ENCODE measurements around the gene CLK4. TPM values are rescaled to one million over a fixed set of nuclear protein-coding genes. Genes with fewer than 3 reads are reported as not detected.

The CLK4 gene
- 10 to 100 TPM; 15.6 to 16.8 TPM for total RNA-seq

DNA sequence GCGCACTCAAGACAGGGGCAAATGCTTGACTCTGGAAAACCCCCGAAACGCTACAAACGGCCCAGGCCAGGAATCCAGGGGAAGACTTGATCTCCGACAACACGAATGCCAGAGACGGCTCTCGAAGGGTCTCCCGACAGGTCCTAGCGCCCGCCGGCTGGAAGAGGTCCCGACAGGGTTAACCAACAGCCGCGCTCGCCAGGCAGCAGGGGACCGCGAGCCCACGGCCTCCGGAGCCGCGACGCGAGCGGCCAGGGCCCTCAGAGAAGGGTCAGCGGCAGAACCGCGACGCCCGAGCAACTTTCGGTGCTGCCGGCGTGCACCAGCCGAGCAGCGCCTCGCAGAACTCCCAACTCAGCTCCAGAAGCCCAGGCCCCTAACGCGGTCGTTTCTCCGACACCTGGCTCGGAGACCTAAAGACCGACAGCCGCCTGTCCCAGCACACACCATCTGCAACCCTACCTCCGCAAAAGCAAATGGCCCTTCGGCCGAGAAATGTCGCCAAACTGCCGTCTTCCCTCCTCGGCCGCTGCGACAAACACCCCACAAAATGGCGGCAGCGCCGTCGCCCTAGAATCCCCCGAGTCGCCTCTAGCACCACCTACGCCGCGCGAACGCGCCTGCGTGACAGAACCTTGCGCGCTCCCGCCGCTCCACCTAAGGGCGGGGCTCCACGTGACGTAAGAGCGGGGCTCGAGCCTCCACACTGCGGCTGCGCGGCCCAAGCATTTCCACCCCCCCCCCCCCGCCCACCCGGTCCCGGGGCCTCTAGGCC, at the start of gene CLK4:
TSS of gene CLK4 (minus strand) at position 567 of the 775 bp plus-strand sequence. CDS start 3,634 bp downstream, outside the sequence.
- Mint-ChIP-seq H3K27ac (peak within 1 kb of the TSS; percentile 99), H3K9me3 (peaks cover 5% of the 10 kb centered on the region), H3K4me3 (peak within 1 kb of the TSS; percentile 87), H3K4me1 (peaks cover 30% of the 10 kb centered on the region), H3K27me3 (peaks cover 3% of the 10 kb centered on the region), H3K36me3 (peaks cover 18% of the 10 kb centered on the region)
- DNase-seq = peak; percentile 96

DNA sequence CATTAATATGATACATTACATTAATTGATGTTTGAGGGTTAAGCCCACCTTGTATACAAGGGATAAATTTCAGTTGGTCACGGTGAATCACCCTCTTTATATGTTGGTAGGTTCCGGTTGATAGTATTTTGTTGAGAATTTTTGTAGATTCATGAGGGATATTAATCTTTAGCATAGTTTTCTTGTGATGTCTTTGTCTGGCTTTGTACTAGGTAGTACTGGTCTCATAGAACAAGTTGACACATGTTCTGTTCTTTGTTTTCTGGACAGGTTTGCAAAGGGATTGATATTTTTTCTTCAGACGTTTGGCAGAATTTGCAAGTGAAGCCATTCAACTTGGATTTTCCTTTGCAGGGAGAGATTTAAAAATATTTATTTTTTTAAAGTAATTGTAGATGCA, 49.1 kb upstream of the CLK4 start:
- Mint-ChIP-seq H3K27me3 (peaks cover 10% of the 10 kb centered on the region), H3K4me1 (peaks cover 13% of the 10 kb centered on the region), H3K9me3 (peaks cover 1% of the 10 kb centered on the region), H3K36me3 (no peaks in the 10 kb centered on the region), H3K4me3 (no peak overlapping the region), H3K27ac (no peak overlapping the region)
- DNase-seq = no peak

DNA sequence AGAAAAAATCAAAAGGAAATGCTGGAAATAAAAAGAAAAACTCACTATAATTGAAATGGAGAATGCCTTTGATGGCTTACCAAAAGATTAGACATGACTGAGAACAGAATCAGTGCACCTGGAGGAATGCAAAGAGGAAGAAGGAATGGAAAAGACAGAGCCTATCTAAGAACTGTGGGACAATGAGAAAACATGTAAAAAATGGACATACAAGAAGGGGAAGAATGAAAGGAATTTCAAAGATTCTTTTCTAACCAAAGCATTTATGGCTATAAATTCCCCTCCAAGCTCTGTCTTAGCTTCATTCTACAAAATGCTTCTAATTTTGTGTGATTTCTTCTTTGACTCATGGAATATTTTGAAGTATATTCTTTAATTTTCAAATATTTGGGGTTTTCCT, 47.5 kb upstream of the CLK4 start:
- Mint-ChIP-seq H3K9me3 (peaks cover 1% of the 10 kb centered on the region), H3K27ac (no peak overlapping the region), H3K27me3 (peaks cover 4% of the 10 kb centered on the region), H3K36me3 (no peaks in the 10 kb centered on the region), H3K4me1 (peaks cover 13% of the 10 kb centered on the region), H3K4me3 (no peak overlapping the region)
- no peak for DNase-seq

DNA sequence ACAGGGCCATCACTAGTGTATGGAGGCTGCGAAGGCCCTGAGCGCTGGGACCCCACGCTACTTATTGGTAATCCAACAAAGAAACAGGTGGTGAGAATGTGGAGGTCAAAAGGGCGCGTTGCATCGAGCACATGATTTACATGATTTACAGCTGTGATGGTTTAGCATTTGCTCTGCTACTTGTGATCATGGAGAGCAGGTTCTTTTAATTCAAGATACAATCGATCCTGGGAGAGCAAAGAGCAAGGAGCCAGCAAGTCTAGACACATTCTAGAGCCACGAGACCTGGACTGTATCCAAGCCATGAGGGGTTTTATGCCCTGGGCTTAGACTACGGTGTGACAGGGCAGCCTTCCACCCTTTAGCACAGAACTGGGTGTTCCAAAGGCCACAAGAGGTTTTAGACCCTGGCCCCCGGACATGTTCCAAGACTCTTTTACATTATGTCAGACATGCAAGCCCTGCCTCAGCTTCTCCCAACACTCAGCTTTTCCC, 47.0 kb upstream of the CLK4 start:
- no peaks in the 10 kb centered on the region for H3K36me3 Mint-ChIP-seq
- no peak for DNase-seq
- peaks cover 13% of the 10 kb centered on the region for H3K4me1 Mint-ChIP-seq
- H3K27me3 Mint-ChIP-seq = peaks cover 5% of the 10 kb centered on the region
- H3K9me3 Mint-ChIP-seq = peaks cover 1% of the 10 kb centered on the region
- no peak overlapping the region for H3K27ac Mint-ChIP-seq
- H3K4me3 Mint-ChIP-seq = no peak overlapping the region

DNA sequence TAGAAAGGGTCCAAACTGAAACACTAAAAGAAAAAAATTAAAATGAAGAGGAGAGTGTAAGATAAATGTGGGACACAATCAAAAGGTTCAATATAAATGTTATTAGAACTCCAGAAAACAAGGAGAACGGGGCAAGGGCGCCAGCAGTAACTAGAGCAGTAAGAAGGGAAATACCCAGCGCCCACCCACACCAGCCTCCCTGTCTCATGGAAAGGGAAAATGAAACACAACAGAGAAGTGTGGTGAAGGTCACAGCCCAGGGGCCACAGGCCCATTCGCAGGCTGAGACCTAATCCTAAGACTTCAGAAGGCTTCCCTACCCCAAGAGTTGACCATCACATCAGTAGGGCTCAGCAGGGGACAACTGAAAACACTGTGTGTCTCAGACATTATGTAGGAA, 45.8 kb upstream of the CLK4 start:
- H3K27ac Mint-ChIP-seq = peak overlapping the region; percentile 78
- no peak overlapping the region for H3K4me3 Mint-ChIP-seq
- peak; percentile 33 for DNase-seq
- peaks cover 9% of the 10 kb centered on the region for H3K27me3 Mint-ChIP-seq
- H3K36me3 Mint-ChIP-seq = no peaks in the 10 kb centered on the region
- peaks cover 13% of the 10 kb centered on the region for H3K4me1 Mint-ChIP-seq
- peaks cover 1% of the 10 kb centered on the region for H3K9me3 Mint-ChIP-seq

DNA sequence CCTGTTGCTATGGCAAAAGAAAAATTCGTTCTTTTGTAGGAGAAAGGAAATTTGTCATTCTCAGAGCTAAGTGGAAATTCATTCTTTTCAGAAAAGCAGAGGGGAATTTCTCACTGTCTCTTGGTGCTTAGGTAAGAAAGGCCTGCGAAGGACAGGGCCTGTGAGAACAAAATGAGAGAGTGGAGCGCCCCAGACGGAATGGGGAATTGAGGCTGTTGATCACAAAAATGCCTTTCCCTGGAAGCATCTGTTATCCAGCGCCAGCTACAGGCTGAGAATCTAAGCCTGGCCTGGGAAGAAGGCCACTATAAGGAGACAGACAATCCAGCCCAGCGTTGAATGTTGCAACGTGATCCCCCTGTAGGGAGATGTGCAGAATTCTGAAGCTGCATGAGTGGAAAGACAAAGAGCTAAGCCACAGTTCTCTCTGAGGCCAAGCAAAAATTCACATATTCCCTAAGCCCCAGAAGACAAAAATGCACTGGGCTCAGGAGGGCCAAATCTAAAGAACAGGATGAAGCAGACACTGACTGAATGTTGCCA, 44.8 kb upstream of the CLK4 start:
- Mint-ChIP-seq H3K4me3 (no peak overlapping the region), H3K4me1 (peaks cover 13% of the 10 kb centered on the region), H3K27ac (no peak overlapping the region), H3K9me3 (peaks cover 1% of the 10 kb centered on the region), H3K36me3 (no peaks in the 10 kb centered on the region), H3K27me3 (peaks cover 9% of the 10 kb centered on the region)
- no peak for DNase-seq

DNA sequence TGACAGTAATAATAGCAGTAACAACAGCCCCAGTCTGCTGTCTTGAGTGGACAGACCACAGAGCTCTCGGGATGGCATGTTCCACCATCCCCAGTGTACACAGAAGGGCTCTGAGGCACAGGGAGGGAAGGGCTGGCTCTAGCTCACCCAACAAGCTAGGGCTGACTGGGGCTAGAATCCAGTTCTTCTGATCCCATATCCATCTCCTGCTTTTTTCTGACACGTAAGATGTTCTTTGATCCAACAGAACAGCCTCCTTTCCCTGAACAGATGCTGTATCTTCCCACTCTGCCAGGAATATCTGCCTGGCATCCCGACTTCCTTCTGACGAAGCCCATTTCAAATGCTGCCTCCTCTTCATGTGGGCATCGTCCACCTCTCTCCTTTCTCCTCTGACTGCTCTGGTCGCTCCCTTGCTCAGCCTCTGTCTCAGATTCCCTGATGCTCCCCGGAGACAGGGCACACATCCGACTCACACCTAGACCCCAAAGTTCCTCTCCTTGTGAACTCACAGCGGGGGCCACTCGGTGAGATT, 43.6 kb upstream of the CLK4 start:
- Mint-ChIP-seq H3K36me3 (no peaks in the 10 kb centered on the region), H3K9me3 (peaks cover 1% of the 10 kb centered on the region), H3K27ac (no peak overlapping the region), H3K4me1 (peaks cover 13% of the 10 kb centered on the region), H3K27me3 (peaks cover 9% of the 10 kb centered on the region), H3K4me3 (no peak overlapping the region)
- no peak for DNase-seq

DNA sequence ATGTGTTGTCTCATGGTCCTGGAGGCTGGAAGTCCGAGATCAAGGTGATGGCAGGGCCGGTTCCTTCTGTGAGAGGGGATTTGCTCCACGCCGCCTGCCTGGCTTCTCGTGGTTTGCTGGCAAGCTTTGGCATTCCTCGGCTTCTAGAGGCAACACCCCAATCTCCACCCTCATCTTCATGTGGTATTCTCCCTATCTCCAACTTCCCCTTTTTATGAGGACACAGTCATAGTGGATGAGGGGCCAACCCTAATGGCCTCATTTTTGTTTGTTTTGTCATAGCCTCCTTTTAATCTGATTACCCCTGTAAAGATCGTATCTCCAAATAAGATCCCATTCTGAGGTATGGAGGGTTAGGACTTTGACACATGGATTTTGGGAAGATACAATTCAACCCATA, 41.7 kb upstream of the CLK4 start:
- H3K4me3 Mint-ChIP-seq = no peak overlapping the region

DNA sequence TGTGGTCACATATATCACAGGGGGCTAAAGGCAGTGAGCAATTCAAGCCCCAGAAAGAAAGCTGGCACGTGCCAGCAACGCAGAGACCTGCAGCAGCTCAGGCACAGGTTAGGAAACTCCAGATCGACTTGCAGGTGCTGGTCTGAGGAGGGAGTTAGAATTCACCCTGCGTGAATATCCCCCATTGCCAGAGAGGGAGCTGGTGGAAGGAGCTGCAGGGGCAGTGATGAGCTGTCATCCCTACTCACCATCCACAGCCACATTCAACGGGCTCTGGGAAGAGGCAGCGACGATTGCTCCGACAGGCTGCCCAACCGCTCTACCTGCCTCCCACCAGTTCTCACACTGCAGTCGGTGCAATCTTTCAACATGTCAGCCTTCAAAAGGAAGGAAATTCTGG, 40.8 kb upstream of the CLK4 start:
- no peak overlapping the region for H3K4me3 Mint-ChIP-seq
- peaks cover 23% of the 10 kb centered on the region for H3K27me3 Mint-ChIP-seq
- peaks cover 5% of the 10 kb centered on the region for H3K4me1 Mint-ChIP-seq

More for the DNA sequence above, 41.7 kb upstream of the CLK4 start:
- Mint-ChIP-seq H3K4me1 (peaks cover 10% of the 10 kb centered on the region), H3K27ac (no peak overlapping the region), H3K27me3 (peaks cover 23% of the 10 kb centered on the region), H3K36me3 (no peaks in the 10 kb centered on the region), H3K9me3 (no peaks in the 10 kb centered on the region)
- no peak for DNase-seq

DNA sequence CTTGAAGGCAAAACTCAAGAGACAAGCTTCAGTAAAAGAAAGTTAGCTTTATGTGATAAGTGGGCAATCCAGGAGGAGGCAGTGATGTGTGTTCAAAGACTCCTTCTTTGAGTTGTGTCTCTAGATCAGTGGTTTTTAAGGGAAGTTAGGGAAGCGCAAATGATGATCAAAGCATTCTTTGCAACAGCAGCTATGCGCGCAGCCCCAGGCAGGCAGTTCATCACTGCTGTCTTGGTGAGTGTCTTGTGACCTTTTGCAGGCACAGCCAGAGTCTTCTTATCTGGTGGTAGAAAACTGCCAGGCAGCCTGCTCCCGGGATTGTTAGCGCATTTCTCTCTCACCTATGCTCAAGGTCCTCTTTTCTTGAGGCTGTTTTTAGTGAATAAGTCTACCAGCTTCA, 40.3 kb upstream of the CLK4 start:
- DNase-seq = no peak
- Mint-ChIP-seq H3K4me3 (no peak overlapping the region), H3K27ac (no peak overlapping the region), H3K36me3 (no peaks in the 10 kb centered on the region), H3K9me3 (no peaks in the 10 kb centered on the region), H3K27me3 (peaks cover 23% of the 10 kb centered on the region), H3K4me1 (peaks cover 1% of the 10 kb centered on the region)

More for the DNA sequence above, 40.8 kb upstream of the CLK4 start:
- Mint-ChIP-seq H3K9me3 (no peaks in the 10 kb centered on the region), H3K36me3 (no peaks in the 10 kb centered on the region), H3K27ac (no peak overlapping the region)
- DNase-seq = no peak

DNA sequence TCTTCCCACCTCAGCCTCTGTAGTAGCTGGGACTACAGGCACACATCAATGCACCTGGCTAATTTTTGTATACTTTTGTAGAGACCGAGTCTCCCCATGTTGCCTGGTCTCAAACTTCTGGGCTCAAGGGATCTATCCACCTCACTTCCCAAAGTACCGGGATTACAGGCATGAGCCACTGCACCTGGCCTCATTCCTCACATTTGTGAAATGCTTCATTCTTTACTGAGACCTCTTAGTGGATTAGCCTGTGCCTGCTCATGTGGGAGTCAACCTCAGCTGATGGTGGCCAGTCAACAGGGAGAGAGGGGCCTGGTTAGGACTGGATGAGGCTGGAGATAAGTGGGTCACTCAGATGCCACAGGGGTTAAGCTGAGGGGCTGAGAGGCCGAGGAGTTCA, 37.3 kb upstream of the CLK4 start:
- Mint-ChIP-seq H3K9me3 (no peaks in the 10 kb centered on the region), H3K27ac (no peak overlapping the region), H3K27me3 (peaks cover 18% of the 10 kb centered on the region), H3K4me1 (no peaks in the 10 kb centered on the region), H3K4me3 (no peak overlapping the region), H3K36me3 (no peaks in the 10 kb centered on the region)
- no peak for DNase-seq

DNA sequence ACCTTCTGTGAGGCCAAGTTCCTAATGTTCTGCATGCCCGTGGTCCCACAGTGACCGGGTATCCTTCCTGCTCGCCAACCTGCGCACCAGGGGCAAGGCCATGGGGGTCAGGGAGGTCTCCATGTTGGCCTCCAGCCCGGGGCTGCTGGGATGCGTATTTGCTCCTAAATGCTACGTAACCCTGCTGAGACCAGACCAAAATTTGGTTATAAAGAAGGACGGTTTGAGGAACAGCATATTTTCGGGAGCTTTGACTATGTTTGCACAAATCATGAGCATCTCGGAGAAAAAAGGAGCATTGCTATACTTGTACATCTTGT, 35.7 kb upstream of the CLK4 start:
- Mint-ChIP-seq H3K27me3 (peaks cover 18% of the 10 kb centered on the region), H3K36me3 (no peaks in the 10 kb centered on the region), H3K4me3 (no peak overlapping the region), H3K27ac (no peak overlapping the region), H3K4me1 (no peaks in the 10 kb centered on the region), H3K9me3 (no peaks in the 10 kb centered on the region)
- DNase-seq = no peak

DNA sequence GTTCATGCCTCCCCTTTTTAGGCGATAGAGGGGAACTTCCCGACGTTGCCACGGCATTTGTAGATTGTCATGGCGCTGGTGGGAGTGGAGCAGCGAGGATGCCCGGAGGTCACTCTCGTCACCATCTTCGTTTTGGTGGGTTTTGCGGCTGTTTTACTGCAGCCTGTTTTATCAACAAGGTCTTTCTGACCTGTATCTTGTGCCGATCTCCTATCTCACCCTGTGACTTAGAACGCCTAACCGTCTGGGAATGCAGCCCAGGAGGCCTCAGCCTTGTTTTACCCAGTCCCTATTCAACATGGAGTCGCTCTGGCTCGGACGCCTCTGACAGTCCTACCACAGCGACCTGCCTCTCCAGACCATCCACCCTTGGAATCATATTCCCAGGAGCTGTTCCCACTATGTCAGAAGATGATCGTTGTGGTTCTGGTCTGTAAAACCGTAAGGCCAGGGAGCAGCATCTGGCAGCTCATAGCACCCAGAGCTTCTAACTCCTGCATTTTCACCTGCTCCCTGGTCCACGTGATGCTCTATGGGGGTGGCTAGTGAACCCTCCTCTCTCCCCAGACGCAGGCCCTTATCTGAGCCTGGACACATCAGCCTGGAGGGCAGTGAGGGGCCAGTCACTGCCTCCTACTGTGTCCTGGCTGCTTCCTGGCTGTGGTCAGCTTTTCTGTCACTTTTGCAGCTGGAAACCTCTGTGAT, 35.1 kb upstream of the CLK4 start:
- Mint-ChIP-seq H3K4me3 (no peak overlapping the region), H3K27me3 (peaks cover 22% of the 10 kb centered on the region), H3K36me3 (no peaks in the 10 kb centered on the region), H3K4me1 (no peaks in the 10 kb centered on the region), H3K9me3 (no peaks in the 10 kb centered on the region), H3K27ac (no peak overlapping the region)
- no peak for DNase-seq

DNA sequence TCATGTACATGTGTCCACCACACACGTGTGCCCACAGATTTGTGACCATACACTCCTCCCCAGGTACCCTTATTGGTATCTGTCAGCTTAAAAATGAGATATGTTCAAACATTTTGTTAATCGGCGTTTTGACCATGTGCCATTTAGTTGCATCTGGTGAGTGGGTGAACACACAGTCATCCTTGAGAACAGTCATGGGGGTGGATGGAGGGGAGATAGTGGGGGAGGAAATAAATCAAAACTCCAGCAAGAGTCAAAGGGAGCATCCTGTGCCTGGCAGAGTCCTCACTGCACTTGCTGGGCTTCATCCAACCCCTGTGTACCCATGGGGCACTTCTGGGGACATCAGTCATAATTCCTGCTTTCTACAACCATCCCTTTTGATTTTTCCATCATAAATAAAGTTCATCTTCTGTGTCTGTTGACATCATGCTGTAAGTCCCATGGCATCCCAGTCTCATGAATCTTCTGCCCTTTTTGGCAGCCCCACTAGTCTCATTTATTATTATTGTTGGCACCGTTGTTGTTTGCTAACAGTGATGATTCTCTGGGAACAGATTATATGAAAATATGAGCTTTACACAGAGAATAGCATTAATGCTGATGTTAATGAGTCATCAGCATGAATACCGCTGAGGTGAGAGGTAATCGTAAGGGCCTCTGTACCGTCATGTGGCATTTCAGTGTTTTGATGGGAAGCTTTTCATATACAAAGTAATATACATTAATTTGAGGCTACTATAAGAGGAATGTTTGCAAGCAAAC, 24.4 kb upstream of the CLK4 start:
- H3K27ac Mint-ChIP-seq = no peak overlapping the region
- peaks cover 4% of the 10 kb centered on the region for H3K36me3 Mint-ChIP-seq
- H3K4me3 Mint-ChIP-seq = no peak overlapping the region
- no peaks in the 10 kb centered on the region for H3K4me1 Mint-ChIP-seq
- H3K9me3 Mint-ChIP-seq = peaks cover 8% of the 10 kb centered on the region
- peaks cover 5% of the 10 kb centered on the region for H3K27me3 Mint-ChIP-seq
- DNase-seq = no peak

DNA sequence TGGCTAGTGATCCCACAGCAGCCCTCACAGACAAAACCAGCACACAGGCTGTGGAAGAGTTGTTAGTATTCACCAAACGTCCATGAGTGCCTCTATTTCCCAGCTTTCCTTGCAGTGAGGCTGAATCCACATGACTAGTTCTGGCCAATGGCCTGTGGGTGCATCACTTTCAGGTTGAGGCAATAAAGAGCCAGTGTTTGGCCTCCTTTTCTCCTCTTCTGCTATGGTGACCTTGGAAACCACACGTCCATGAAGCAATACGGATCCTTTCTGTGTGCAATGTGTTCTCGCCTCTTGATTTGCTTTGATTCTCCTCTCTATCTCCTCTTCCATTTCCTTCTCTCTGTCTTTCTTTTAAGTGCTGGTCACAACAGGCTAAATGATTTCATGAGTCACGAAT, 23.4 kb upstream of the CLK4 start:
- Mint-ChIP-seq H3K4me3 (no peak overlapping the region), H3K36me3 (peaks cover 4% of the 10 kb centered on the region), H3K27me3 (peaks cover 5% of the 10 kb centered on the region), H3K9me3 (peaks cover 8% of the 10 kb centered on the region), H3K4me1 (no peaks in the 10 kb centered on the region), H3K27ac (no peak overlapping the region)
- DNase-seq = no peak
